ENCODE data around the gene WDR62.

- TF ChIP-seq MAX (IDR thresholded peaks at IDR 0.05) (peak; percentile 98), POLR2A (IDR thresholded peaks at IDR 0.05; ENCODE audit: control extremely low read depth in 1 of 2, low read depth in 2 of 2, low read length in 2 of 2) (peak in 1 of 2 experiments; percentile 70; a peak in 2 of 3 replicates), CTCF (IDR thresholded peaks at IDR 0.05; ENCODE audit: control extremely low read depth in 1 of 3, insufficient read depth in 1 of 3, low read depth in 1 of 3, low read length in 3 of 3) (no peak), JUND (IDR thresholded peaks at IDR 0.05; ENCODE audit: low read length) (no peak), EP300 (IDR thresholded peaks at IDR 0.05; ENCODE audit: borderline replicate concordance in 1 of 2, low read depth in 2 of 2, low read length in 2 of 2) (no peak), HDAC2 (IDR thresholded peaks at IDR 0.05; ENCODE audit: borderline replicate concordance in 1 of 2, low read depth in 2 of 2, low read length in 2 of 2) (no peak; a peak in 1 of 4 replicates)
These were observed 60.2 kb downstream of the WDR62 start, which contains the start of gene POLR2I for GRCh38 chr19:36114721-36115452.
